ENCODE measurements around the gene TMEM154.

TMEM154 gene

GRCh38 chr4:152708361-152708760 lies 28.6 kb upstream of the TMEM154 start:
- TF ChIP-seq TEAD4 (IDR thresholded peaks at IDR 0.05) (no peak), TCF12 (IDR thresholded peaks at IDR 0.05; ENCODE audit: low read depth) (no peak), TAF1 (IDR thresholded peaks at IDR 0.05; ENCODE audit: low read depth) (no peak), EP300 (IDR thresholded peaks at IDR 0.05; ENCODE audit: borderline replicate concordance) (no peak), YY1 (IDR thresholded peaks at IDR 0.05; ENCODE audit: low read depth) (no peak), CREB1 (IDR thresholded peaks at IDR 0.05; ENCODE audit: low read depth) (no peak), FOXM1 (IDR thresholded peaks at IDR 0.05; ENCODE audit: borderline replicate concordance, low read depth) (no peak), NFIC (IDR thresholded peaks at IDR 0.05) (no peak)

DNA sequence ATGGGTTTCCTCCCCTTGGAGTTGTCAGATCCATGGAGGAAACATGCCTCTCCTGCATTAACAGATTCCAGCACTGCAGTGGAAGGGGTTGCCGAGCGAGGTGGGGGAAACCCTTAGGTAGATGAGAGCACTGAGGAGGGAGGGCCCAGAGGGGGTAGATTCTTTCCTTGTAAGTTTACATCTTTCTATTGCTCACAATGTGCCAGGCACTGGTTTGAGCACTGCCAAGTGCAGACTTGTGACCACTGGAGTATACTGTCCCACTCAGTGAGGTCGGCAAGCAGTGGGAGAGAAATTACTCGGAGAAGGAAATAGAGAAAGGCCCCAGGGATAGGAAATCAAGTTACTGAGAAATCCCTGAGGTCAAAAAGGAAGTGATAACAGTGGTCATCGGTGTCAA lies 27.8 kb upstream of the TMEM154 start:
- TF ChIP-seq ZBTB7A (IDR thresholded peaks at IDR 0.05; ENCODE audit: low read depth) (no peak), EP300 (IDR thresholded peaks at IDR 0.05; ENCODE audit: borderline replicate concordance) (no peak), REST (IDR thresholded peaks at IDR 0.05; ENCODE audit: low read depth) (no peak), TAF1 (IDR thresholded peaks at IDR 0.05; ENCODE audit: low read depth) (no peak)
- TF ChIP-seq, protein P1, sequence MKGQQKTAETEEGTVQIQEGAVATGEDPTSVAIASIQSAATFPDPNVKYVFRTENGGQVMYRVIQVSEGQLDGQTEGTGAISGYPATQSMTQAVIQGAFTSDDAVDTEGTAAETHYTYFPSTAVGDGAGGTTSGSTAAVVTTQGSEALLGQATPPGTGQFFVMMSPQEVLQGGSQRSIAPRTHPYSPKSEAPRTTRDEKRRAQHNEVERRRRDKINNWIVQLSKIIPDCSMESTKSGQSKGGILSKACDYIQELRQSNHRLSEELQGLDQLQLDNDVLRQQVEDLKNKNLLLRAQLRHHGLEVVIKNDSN (IDR thresholded peaks at IDR 0.05): no peak

DNA sequence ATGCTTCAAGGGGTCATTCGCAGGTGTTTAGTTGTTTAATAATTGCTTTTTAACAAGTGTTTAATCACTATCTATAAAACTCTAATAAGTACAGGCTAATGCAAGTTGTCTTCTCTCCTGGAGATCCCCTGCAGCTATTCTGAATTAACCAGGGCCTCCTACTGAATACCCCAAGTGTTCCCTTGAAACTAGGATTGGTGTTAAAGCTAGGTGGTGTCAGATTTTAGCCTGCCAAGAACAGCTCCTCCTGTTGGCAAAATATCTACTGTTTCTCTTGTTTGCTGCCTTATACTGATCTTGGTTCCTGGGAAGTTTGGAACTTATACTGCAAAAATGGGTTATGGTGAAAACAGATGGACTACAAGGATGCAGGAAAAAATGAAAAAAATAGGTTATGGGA lies 26.1 kb upstream of the TMEM154 start:
- TF ChIP-seq NFIC (IDR thresholded peaks at IDR 0.05) (no peak), EP300 (IDR thresholded peaks at IDR 0.05; ENCODE audit: borderline replicate concordance) (no peak), REST (IDR thresholded peaks at IDR 0.05; ENCODE audit: low read depth) (no peak), YY1 (IDR thresholded peaks at IDR 0.05; ENCODE audit: low read depth) (no peak), CREB1 (IDR thresholded peaks at IDR 0.05; ENCODE audit: low read depth) (no peak), EGR1 (IDR thresholded peaks at IDR 0.05) (no peak)
- TF ChIP-seq, protein P2, sequence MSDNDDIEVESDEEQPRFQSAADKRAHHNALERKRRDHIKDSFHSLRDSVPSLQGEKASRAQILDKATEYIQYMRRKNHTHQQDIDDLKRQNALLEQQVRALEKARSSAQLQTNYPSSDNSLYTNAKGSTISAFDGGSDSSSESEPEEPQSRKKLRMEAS (IDR thresholded peaks at IDR 0.05): no peak

GRCh38 chr4:152704788-152705187 lies 25.0 kb upstream of the TMEM154 start:
- TF ChIP-seq CREB1 (IDR thresholded peaks at IDR 0.05; ENCODE audit: low read depth): no peak
- no peak for TF ChIP-seq REST (IDR thresholded peaks at IDR 0.05; ENCODE audit: low read depth)
- no peak for TF ChIP-seq TAF1 (IDR thresholded peaks at IDR 0.05; ENCODE audit: low read depth)
- TF ChIP-seq, protein P2 (IDR thresholded peaks at IDR 0.05): no peak
- no peak for TF ChIP-seq RAD21 (IDR thresholded peaks at IDR 0.05; ENCODE audit: low read depth)
- TF ChIP-seq FOXM1 (IDR thresholded peaks at IDR 0.05; ENCODE audit: borderline replicate concordance, low read depth): no peak

DNA sequence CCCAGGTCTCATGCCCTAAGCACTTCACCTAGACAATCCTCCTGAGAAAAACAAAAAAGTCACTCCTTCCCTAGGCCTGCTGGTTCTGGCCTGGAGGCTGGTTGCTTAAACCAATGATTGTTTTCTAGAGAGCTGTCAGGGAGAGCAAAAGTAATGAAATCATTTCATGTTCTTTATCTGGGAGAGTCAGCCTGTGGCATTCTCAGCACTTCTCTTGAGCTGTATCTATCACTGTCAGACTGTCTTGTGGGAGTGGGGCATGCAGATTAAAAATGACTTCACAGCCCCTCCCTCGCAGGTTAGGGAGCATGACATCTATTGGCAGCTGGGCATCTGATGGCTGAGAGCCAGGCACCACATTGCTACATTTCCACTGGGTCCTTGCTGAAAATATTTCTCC lies 20.4 kb upstream of the TMEM154 start:
- TF ChIP-seq EP300 (IDR thresholded peaks at IDR 0.05; ENCODE audit: borderline replicate concordance): no peak
- TF ChIP-seq, protein P1 (IDR thresholded peaks at IDR 0.05): no peak

- TF ChIP-seq YY1 (IDR thresholded peaks at IDR 0.05; ENCODE audit: low read depth): no peak
- TF ChIP-seq TCF12 (IDR thresholded peaks at IDR 0.05; ENCODE audit: low read depth): no peak
- TF ChIP-seq TAF1 (IDR thresholded peaks at IDR 0.05; ENCODE audit: low read depth): no peak
- no peak for TF ChIP-seq EP300 (IDR thresholded peaks at IDR 0.05; ENCODE audit: borderline replicate concordance)
- TF ChIP-seq, protein P1 (IDR thresholded peaks at IDR 0.05): no peak
- TF ChIP-seq NFIC (IDR thresholded peaks at IDR 0.05): no peak
- no peak for TF ChIP-seq ZBTB7A (IDR thresholded peaks at IDR 0.05; ENCODE audit: low read depth)
- TF ChIP-seq FOXM1 (IDR thresholded peaks at IDR 0.05; ENCODE audit: borderline replicate concordance, low read depth): no peak
- TF ChIP-seq CREB1 (IDR thresholded peaks at IDR 0.05; ENCODE audit: low read depth): no peak
- TF ChIP-seq, protein P2 (IDR thresholded peaks at IDR 0.05): no peak
- no peak for TF ChIP-seq CEBPB (IDR thresholded peaks at IDR 0.05)
These were observed 19.5 kb upstream of the TMEM154 start for GRCh38 chr4:152699313-152699712.

Measured in Ishikawa (cell line).